G401 (cell line): ENCODE results near the gene DNAJB4. TPM values are rescaled to one million over a fixed set of nuclear protein-coding genes. Genes with fewer than 3 reads are reported as not detected.
"Not testable (repeated sequence)": the region's sequence is repeated elsewhere in the genome, so short reads cannot be mapped to it uniquely, and the experiment has no call there.

Experiments used
- DNase-seq: peaks from one replicate; pipeline ENCODE4 v3.0.0-alpha.2; 2015; ENCODE audit warnings: low spot score
- in situ Hi-C: cut with HindIII; loops from 2 replicates; pipeline ENCODE4 v1.10.0; 2016; ENCODE audit warnings: low sequenced_read_pairs, mixed read lengths
- total RNA-seq: library from RNA; depleted of rRNA; stranded (reverse); fragments of >200 nt; shearing (Covaris generic); gene quantifications from 2 replicates; pipeline ENCODE4 v1.2.3, GENCODE V29; 2014

DNAJB4 gene
- total RNA-seq, 1 experiment from 2014 or later: 8.2 TPM

DNA sequence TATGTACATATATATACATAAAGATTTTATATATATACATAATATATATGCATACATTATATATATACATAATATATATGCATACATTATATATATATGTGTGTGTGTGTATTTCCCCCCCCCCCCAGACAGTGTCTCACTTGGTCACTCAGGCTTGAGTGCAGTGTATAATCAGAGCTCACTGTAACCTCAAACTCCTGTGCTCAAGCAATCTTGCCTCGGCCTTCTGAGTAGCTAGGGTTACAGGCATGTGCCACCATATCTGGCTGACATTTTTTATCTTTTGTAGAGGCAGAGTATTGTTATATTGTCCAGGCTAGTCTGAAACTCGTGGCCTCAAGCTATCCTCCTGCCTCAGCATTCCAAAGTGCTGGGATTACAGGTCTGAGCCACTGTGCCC, 16.8 kb upstream of the DNAJB4 start:
- no peak for DNase-seq
- in situ Hi-C loops: no loop called here

DNA sequence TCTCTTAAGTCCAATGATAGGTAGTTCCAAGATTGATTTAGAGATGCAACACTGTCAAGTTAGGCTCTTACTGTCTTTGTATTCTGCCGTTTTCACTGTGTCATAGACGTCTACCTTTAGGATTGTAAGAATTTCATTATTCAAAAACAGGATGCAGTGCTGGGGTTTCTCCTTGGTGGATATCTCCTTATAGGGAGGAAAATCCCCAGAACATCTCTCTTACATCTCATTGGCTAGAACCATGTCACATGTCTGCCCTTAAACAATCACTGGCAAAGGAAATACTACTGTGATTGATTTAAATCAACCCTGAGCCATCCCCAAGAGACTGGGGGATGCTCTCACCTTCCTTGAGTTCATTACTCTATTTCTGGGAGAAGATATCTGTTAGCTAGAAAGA, 15.0 kb upstream of the DNAJB4 start:
- in situ Hi-C loops: no loop called here
- DNase-seq: no peak

DNA sequence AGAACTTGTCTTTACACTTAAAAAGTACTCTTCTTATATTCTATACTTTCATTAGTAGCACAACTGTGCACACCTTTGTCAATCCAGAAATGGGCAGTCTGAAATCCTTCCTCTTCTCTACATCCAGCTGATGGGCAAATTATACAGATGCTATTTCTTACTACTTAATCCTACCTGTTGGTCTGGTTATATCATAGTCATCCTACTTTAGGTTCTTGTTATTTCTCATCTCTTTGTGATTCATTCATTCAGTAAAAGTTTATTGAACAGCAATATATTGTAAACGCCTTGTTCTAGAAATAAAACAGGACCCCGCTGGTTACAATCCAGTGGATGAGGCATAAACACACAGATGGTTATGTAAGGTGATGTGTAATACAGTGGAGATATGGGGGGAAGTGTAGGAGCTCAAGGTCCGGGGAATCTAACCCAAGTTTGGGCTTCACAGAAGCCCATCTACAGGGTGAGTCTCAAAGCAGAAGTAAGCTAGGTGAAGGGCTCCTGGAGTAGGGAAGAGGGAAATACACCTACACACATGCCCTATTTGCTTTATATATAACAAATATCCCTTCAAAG, 14.0 kb upstream of the DNAJB4 start:
- no peak for DNase-seq
- in situ Hi-C loops: no loop called here

DNA sequence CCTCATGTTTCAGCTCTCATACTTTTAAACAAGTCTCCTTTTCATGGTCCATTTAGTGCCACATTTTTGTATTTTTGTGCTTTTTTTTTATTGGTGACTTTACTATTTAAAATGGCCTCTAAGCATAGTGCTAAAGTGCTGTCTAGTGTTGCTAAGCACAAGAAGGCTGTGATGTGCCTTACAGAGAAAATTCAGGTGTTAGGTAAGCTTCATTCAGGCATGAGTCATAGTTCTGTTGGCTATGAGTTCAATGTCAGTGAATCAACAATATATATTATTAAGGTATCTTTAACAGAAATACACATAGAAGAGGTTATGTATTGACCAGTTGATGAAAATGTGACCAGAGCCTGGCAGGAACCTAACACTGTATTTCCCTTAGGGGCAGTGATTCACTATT, 13.1 kb upstream of the DNAJB4 start:
- in situ Hi-C loops: no loop called here
- DNase-seq: no peak

DNA sequence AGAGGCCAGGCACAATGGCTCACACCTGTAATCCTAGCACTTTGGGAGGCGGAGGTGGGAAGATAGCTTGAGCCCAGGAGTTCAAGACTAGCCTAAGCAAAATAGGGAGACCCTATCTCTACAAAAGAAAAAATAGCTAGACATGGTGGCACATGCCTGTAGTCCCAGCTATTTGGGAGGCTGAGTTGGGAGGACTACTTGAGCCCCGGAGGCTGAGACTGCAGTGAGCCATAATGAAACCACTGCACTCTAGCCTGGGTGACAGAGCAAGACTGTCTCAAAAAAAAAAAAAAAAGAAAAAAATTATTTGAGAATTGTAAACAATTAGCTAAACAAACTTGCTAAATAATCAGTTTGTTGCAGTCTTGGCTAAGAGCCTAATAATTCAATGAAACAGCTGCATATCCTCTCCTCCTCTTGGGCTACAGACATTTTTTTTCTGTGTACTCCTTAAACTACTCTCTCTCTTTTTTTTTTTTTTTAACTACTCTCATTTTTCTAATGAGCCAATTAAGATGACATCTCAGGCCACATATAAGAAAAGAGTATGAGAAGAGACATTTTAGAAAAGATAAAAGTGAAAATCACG, 10.5 kb upstream of the DNAJB4 start:
- DNase-seq: no peak
- in situ Hi-C loops: no loop called here

DNA sequence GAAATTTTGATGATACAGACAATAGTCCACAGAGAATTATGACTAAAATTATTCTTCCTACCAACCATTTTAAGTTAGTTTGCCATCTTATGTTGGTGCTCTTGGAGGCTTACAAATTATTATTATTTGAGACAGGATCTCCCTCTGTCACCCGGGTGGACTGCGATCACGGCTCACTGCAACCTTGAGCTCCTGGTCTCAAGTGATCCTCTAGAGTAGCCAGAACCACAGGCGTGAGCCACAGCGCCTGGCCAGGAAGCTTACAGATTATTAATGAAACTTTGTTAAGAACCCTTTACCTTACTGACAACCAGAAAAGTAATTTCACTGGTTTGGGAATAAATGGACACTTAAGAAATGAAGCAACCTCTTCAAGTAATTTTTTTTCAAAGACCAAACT, 8.0 kb upstream of the DNAJB4 start:
- DNase-seq: no peak
- in situ Hi-C loops: no loop called here

DNA sequence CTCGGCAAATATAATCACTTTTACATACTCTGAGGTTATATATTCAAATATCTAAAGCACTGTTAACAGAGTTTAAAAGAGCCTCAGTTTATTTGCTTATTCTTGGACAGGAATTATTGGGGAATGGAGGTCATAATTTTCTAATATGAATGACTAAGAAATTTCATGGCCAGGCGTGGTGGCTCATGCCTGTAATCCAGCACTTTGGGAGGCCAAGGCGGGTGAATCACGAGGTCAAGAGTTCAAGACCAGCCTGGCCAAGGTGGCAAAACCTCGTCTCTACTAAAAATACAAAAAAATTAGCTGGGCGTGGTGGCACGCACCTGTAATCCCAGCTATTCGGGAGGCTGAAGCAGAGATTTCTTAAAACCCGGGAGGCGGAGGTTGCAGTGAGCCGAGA, 4.2 kb upstream of the DNAJB4 start:
- in situ Hi-C loops, DNase-seq: not testable (repeated sequence)

DNA sequence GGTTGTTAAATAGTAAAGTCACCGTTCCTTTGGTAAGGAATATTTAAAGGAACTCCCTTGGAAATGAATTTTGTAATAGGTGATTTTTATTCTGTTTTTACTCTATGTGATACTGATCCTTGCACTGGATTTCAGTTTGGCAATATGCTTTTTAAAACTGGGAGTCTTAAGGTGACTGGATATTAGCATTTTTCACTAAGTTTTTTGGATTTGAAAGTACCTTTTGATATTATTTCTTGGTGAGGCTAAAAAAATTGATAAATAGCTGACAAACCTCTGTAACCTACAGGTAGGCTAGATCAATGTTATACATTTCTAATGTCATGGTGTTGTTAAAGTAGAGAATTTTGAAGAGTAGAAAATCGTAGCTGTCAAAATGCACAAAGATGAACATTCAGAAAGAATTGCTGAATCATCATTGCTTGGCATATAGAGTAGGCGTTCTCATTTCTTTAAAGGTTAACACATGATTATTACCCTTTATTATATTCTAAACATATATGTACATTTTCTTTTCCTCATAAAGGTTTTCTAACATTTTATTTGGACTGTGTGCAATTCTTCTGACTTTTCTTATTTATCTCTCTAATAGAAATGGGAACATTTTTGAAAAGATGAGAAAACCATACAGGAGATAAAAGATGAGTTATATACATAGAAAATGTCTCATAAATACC, 1.5 kb upstream of the DNAJB4 start:
- in situ Hi-C loops: no loop called here
- DNase-seq: no peak

DNA sequence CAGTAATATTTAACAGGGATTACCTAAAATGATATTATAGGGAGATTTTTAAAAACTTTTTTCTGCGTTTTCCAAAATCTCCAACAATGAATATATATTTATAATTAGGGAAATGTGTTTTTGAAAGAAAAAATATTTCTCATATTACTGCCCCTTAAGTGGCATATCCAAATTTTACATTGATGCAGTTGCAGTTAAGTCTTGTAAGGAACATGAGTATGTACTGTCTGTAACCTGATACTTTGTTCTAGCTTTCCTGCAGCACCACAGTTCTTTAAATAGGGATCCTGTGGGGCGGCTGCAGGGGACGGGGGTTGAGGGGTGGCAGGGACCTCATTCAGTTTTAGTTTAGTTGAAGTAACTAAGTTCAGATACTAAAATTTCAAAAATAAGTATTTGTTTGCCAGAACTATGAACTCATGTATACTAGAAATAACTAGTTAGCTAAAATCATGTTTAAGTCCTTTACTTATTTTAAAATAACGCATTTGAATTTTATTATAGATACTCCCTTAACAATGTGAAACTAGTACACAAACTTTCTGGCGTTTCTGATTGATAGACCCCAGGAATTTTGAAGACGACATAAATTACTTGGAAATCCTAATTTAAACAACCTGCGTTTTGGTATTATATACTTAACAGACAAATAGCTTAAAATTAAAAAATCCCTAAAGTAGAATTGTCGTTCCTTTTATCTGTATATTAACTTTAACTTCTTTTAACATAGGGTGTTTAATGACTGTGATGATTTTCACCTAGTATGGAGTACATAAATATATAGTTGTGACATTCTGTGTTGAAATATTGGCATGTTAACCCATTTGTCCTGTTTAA, 639 bp upstream of the DNAJB4 start:
- peak; percentile 70 for DNase-seq
- in situ Hi-C loops: no loop called here

DNA sequence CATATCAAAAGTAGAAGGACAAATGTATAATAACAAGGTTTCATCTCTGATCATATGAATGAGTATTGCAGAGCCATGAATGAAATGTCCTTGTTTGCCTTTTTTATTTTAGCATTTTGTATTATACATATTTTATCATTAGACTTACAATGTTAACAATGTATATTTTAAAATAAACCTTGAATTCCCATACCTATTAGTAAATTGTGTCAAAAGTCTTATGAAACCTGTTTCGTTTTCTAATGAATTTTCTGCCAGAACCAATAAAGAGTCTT, 646 bp downstream of the DNAJB4 start:
- in situ Hi-C loops: no loop called here

DNA sequence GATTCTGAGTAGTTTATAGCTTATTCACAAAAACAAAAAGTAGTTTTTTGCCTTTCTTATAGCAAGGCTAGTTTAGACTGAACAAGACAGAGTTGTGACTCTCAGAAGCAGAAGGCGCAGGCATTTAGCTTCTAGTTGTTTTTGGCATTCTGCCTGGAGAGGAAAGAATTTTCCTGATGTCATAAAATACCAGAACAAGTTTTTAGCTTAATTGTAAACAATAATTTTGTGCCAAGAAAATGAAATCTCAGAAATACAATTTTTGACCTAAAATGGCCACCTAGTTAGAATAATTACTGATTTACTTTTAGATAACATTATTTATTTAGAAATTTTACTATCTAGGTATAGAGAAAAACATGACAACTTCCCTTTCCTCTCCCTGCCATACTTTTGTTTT, 1.0 kb downstream of the DNAJB4 start:
- in situ Hi-C loops: no loop called here

More for the DNA sequence above, 646 bp downstream of the DNAJB4 start:
- DNase-seq: no peak

DNA sequence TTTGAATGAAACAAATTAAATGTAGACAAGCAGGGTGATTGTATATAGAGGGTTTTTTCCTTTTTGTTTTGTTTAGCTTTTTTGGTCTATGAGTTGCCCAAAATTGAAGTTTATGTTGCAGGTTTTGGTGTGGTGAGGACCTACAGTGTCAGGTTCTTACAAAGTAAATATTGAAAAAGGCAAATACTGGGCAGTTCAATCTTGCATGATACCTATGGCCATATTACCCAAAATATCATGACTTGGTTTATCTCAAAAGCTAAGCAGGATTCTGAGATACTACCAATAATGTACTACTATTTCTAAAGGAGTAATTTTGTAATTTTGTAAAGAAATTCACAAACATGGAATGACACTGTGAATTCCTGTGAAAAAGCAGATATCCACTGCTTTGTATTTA, 1.8 kb downstream of the DNAJB4 start:
- peak; percentile 21 for DNase-seq
- in situ Hi-C loops: no loop called here

More for the DNA sequence above, 1.0 kb downstream of the DNAJB4 start:
- DNase-seq: peak; percentile 69

DNA sequence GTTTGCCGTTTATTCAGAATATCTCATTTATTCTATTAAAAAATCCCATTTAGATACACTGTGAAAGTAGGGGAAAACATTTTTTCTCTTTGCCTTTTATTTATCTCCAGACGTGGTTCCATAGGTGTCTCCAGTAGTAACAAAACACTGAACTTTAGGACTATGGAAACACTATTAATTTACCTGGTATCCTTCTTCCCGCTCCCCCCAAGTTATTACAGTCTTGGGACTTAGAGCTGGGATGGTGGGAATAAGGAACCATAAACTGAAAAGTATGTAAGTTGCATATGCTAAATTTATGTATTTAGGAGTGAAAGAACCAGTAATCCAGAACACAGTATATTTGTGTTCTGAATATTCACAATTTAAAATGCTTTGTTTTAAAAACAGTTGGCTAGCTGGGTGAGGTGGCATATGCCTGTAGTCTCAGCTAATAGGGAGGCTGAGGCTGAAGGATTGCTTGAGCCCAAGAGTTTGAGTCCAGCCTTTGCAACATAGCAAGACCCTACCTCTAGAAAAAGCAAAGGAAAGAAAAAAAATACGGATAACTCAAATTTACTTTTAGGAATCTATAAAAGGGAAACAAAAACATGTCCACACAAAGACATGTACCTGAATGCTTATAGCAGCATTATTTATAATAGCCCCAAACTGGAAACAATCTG, 3.1 kb downstream of the DNAJB4 start:
- DNase-seq: no peak
- in situ Hi-C loops: no loop called here

DNA sequence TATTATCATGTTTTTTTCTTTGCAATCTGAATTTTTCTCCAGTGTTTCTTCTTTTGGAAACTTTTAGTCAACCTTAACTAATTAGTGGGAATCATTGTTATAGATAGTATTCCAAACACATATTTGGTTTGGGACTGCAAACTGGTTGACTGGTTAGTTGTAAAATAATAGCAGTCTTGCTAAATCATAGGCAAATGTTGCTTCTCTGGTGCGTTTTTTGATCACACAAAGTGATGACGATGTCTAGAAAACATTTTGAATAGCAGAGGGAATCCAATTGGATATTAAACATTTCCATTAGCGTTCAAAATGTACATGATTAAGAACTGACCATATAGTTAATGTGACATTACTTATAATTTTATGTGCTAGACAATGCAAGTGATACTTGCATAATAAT, 4.5 kb downstream of the DNAJB4 start:
- in situ Hi-C loops: no loop called here
- no peak for DNase-seq

DNA sequence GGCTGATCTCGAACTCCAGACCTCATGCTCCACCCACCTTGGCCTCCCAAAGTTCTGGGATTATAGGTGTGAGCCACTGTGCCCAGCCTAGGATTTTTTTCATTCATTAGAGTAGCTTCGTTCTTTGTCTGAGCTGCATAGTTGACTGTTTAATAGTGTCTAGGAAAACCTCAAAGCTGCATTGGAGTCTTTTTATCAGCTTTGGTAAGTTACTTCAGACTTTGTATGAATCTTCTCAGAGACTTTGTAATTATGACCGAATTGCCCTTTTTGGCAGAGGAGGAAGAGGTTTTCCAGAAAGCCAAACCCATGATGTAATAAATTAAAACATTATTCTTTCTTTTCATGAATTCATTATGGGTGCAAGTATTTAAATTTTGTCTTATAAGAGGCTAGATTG, 5.1 kb downstream of the DNAJB4 start:
- no peak for DNase-seq
- in situ Hi-C loops: no loop called here

DNA sequence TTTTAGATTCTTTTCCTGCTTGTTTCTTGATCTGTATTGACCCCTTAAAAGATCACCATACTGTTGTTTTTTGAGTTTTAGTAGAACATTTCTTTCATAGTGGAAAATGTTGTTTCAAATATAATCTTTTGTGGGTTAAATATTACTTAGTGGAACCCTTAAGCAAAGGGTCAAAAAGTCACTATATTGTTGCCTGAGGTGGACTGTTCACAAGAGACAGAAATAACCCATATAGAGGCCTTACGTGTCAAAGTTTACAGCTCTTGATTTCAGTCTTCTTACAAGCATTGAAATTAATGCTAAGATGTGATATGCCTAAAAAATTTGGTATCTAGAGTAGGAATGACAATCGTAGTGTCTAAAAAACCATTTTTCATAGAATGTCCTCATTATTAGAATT, 6.3 kb downstream of the DNAJB4 start:
- in situ Hi-C loops: no loop called here
- DNase-seq: no peak

DNA sequence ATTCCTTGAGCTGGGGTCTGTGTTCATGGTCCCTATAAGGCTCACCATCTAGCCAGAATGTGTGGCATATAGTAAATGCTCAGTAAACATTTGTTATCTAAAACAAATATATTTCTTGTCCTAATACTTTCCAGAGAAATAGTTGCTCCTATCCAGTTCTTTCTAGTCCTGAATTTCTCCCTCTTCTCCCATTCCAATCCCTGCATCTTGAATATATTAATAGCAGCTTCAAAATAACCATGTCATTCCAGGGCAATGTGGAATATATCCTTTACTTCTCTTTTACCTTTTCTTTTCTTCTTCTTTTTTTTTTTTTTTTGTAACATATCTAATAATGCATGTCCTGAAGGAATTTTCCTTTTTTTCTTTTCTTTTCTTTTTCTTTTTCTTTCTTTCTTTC, 10.4 kb downstream of the DNAJB4 start:
- in situ Hi-C loops: no loop called here

DNA sequence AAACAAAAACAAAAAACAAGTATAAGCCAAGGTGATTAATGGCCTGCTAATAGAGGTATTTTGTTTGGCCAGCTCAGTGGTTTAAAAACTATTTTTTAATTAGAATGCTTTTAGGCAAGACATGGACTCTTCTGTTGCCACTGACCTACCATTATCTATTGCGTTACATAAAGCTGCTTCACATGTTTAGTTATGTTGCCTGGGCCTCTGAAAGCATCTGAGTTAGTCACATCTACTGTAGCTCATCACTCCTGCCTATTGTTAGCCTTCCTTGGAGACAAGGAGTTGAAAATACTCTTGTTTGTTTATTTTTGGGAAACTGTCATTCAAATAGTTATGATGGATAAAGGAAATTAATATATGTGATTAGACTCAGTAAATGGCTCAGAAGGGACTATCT, 14.3 kb downstream of the DNAJB4 start:
- in situ Hi-C loops: no loop called here
- DNase-seq: no peak

More for the DNA sequence above, 10.4 kb downstream of the DNAJB4 start:
- no peak for DNase-seq

DNA sequence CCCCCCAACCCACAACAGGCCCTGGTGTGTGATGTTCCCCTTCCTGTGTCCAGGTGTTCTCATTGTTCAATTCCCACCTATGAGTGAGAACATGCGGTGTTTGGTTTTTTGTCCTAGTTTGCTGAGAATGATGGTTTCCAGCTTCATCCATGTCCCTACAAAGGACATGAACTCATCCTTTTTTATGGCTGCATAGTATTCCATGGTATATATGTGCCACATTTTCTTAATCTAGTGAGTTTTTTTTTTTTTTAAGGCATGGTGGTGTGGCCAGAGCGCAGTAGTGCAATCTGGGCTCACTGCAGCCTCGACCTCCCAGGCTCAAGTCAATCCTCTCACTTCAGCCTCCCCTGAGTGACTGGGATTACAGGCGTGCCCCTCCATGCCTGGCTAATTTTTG, 16.4 kb downstream of the DNAJB4 start:
- DNase-seq, in situ Hi-C loops: not testable (repeated sequence)

DNA sequence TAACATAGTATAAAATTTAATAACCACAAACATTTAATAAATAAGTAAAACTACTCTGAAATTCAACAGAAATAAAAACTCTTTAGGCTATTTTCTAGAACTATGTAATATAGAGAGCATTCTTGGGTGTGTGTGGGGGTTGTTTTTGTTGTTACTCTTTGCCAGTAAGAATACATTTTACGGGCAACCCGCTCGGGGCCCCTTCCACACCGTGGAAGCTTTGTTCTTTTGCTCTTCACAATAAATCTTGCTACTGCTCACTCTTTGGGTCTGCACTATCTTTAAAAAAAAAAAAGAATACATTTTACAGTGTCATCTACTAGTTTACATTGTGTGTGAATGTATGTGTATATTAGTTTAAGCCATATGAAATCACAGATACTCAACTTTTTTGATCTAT, 25.1 kb downstream of the DNAJB4 start:
- in situ Hi-C loops: no loop called here
- no peak for DNase-seq
